Natural killer cell (primary cell): ENCODE results near the gene ZNF775. TPM values are rescaled to one million over a fixed set of nuclear protein-coding genes. Genes with fewer than 3 reads are reported as not detected.

Experiments used
- ATAC-seq, 3 donors: fragments of 150-1000 bp in 2 of 3; fragments of 200-7000 bp in 1 of 3; cut with Tn5 transposase; 1 replicate in 1 of 3; 2 replicates in 2 of 3; pipeline ENCODE4 v1.10.0; 2021; ENCODE audit warnings: mild to moderate bottlenecking in 2 of 3, moderate library complexity in 2 of 3
- DNase-seq, 2 donors: peaks; one replicate each; pipeline versions ENCODE4 v3.0.0 to v3.0.0-alpha.2; 2013 to 2021; ENCODE audit warnings: mixed read lengths in 1 of 2
- H3K27ac ChIP-seq: one replicate; pipeline ENCODE4 v1.5.1; 2013; ENCODE audit warnings: mild to moderate bottlenecking, low read length
- H3K27me3 ChIP-seq: one replicate; pipeline ENCODE4 v1.6.1; 2013; ENCODE audit warnings: low read length; ENCODE audit not compliant: control insufficient read depth, insufficient read depth
- H3K36me3 ChIP-seq: one replicate; pipeline ENCODE4 v1.6.1; 2013; ENCODE audit warnings: low read length; ENCODE audit not compliant: control insufficient read depth, insufficient read depth
- H3K4me1 ChIP-seq: one replicate; pipeline ENCODE4 v1.6.1; 2013; ENCODE audit warnings: low read length; ENCODE audit not compliant: control insufficient read depth, insufficient read depth
- H3K4me3 ChIP-seq: one replicate; pipeline ENCODE4 v1.5.1; 2013; ENCODE audit warnings: low read length
- H3K9me3 ChIP-seq: one replicate; pipeline ENCODE4 v1.6.1; 2013; ENCODE audit warnings: low read length; ENCODE audit not compliant: control insufficient read depth, insufficient read depth
- H3K27ac Mint-ChIP-seq, 2 donors: one replicate each; pipeline ENCODE4 v1.8.0; 2022; ENCODE audit warnings: mild to moderate bottlenecking in 2 of 2, mixed read lengths in 2 of 2, moderate library complexity in 1 of 2
- H3K27me3 Mint-ChIP-seq, 2 donors: one replicate each; pipeline ENCODE4 v1.8.0; 2022; ENCODE audit warnings: low read depth in 2 of 2, mixed read lengths in 2 of 2
- H3K36me3 Mint-ChIP-seq: one replicate; pipeline ENCODE4 v1.8.0; 2022; ENCODE audit warnings: mixed read lengths
- H3K4me1 Mint-ChIP-seq, 2 donors: one replicate each; pipeline ENCODE4 v1.8.0; 2022; ENCODE audit warnings: mixed read lengths in 2 of 2
- H3K4me3 Mint-ChIP-seq: one replicate; pipeline ENCODE4 v1.8.0; 2022; ENCODE audit warnings: mild to moderate bottlenecking, moderate library complexity, mixed read lengths
- H3K9me3 Mint-ChIP-seq, 2 donors: one replicate each; pipeline ENCODE4 v1.8.0; 2022; ENCODE audit warnings: mixed read lengths in 2 of 2
- WGBS: methylation state at CpG from one replicate; pipeline ENCODE4 v1.1.7; 2013; ENCODE audit warnings: missing lambda C conversion rate; ENCODE audit not compliant: insufficient coverage; 5-methylcytosine and 5-hydroxymethylcytosine counted together
- intact Hi-C: fragments of 100-400 bp; cut with micrococcal nuclease; formaldehyde crosslinking; loops from one replicate; pipeline ENCODE4 v1.14.2; 2022
- total RNA-seq, 4 donors: library from RNA; stranded (reverse); fragments of 120-200 nt in 1 of 4; gene quantifications; one replicate each; pipeline versions ENCODE4 v1.2.3 to v1.2.4, GENCODE V29; 2013 to 2022
- TF ChIP-seq, protein P1 (sequence below): fragments of 200-600 bp; IDR thresholded peaks from one replicate; pipeline ENCODE4 v1.8.0; 2022; ENCODE audit warnings: antibody characterized with exemption

ZNF775 gene
- total RNA-seq, 3 donors from 2014 or later (not counting 1 experiment from before 2014, with no cell fraction given) = 1.3 to 2.7 (median 1.6) TPM

- Mint-ChIP-seq H3K9me3 (no peaks in the 10 kb centered on the region), H3K27me3 (no peaks in the 10 kb centered on the region), H3K27ac (peak overlapping the region; percentile 85 to 90), H3K4me3 (peak overlapping the region; percentile 87), H3K36me3 (no peaks in the 10 kb centered on the region), H3K4me1 (peaks cover 48 to 53% of the 10 kb centered on the region in 2 donors)
- DNase-seq (no peak), ATAC-seq (peak; percentile 72 to 79 (median 76))
- TF ChIP-seq, protein P1, sequence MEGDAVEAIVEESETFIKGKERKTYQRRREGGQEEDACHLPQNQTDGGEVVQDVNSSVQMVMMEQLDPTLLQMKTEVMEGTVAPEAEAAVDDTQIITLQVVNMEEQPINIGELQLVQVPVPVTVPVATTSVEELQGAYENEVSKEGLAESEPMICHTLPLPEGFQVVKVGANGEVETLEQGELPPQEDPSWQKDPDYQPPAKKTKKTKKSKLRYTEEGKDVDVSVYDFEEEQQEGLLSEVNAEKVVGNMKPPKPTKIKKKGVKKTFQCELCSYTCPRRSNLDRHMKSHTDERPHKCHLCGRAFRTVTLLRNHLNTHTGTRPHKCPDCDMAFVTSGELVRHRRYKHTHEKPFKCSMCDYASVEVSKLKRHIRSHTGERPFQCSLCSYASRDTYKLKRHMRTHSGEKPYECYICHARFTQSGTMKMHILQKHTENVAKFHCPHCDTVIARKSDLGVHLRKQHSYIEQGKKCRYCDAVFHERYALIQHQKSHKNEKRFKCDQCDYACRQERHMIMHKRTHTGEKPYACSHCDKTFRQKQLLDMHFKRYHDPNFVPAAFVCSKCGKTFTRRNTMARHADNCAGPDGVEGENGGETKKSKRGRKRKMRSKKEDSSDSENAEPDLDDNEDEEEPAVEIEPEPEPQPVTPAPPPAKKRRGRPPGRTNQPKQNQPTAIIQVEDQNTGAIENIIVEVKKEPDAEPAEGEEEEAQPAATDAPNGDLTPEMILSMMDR = no peak
- 20% methylated on average over 14 of the region's 14 CpGs for WGBS
- no peaks in the 10 kb centered on the region for H3K36me3 ChIP-seq
- H3K9me3 ChIP-seq = no peaks in the 10 kb centered on the region
- peak overlapping the region; percentile 33 for H3K27ac ChIP-seq
- H3K4me3 ChIP-seq = peak overlapping the region; percentile 1
- intact Hi-C loops = no loop called here
- H3K4me1 ChIP-seq = peaks cover 55% of the 10 kb centered on the region
- no peaks in the 10 kb centered on the region for H3K27me3 ChIP-seq
These were observed 54.1 kb downstream of the ZNF775 start for GRCh38 chr7:150432915-150433892.

DNA sequence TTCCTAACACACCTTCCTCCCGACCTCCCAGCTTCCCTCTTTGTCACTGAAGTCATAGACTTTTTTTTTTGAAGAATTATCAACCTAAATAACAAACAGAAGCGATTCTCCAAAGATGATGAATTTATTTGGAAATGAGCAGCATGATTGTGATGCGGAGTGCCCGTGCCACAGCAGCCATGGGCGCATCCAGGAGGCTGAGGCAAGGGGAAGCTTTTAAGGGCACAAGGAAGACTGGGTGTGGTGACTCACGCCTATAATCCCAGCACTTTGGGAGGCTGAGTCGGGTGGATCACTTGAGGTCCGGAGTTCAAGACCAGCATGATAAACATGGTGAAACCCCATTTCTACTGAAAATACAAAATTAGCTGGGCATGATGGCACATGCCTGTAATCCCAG lies 55.1 kb downstream of the ZNF775 start:
- Histone ChIP-seq H3K27ac (no peak overlapping the region), H3K4me3 (no peak overlapping the region), H3K9me3 (no peaks in the 10 kb centered on the region), H3K36me3 (no peaks in the 10 kb centered on the region), H3K27me3 (no peaks in the 10 kb centered on the region), H3K4me1 (peaks cover 45% of the 10 kb centered on the region)
- Mint-ChIP-seq H3K27me3 (no peaks in the 10 kb centered on the region), H3K27ac (peak overlapping the region in 1 of 2 donors; percentile 90), H3K36me3 (no peaks in the 10 kb centered on the region), H3K9me3 (no peaks in the 10 kb centered on the region), H3K4me3 (peak overlapping the region; percentile 13), H3K4me1 (peaks cover 45% of the 10 kb centered on the region in 2 donors)
- no peak for DNase-seq
- 95% methylated on average over 8 of the region's 8 CpGs for WGBS
- TF ChIP-seq, protein P1 = no peak
- no peak for ATAC-seq
- intact Hi-C loops = no loop called here

DNA sequence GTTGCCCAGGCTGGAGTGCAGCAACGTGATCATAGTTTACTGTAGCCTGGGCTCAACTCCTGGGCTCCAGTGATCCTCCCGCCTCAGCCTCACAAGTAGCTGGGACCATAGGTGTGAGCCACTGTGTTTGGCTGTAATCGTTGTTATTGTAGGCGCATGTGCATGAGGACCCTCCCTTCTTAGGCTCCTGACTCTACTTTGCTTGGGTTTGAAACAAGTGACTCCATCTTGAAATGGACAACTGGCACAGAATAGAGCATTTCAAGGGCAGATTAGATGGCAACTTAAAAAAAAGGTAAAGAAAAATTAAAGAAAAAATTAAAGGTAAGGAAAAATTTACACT lies 55.9 kb downstream of the ZNF775 start:
- H3K9me3 ChIP-seq = no peaks in the 10 kb centered on the region
- H3K4me3 ChIP-seq = no peak overlapping the region
- H3K4me1 ChIP-seq = peaks cover 42% of the 10 kb centered on the region
- WGBS = 84% methylated on average over 4 of the region's 4 CpGs
- Mint-ChIP-seq H3K27ac (no peak overlapping the region), H3K36me3 (no peaks in the 10 kb centered on the region), H3K9me3 (no peaks in the 10 kb centered on the region), H3K27me3 (no peaks in the 10 kb centered on the region), H3K4me1 (peaks cover 48% of the 10 kb centered on the region in 2 donors), H3K4me3 (no peak overlapping the region)
- ATAC-seq = no peak
- TF ChIP-seq, protein P1 = no peak
- H3K27me3 ChIP-seq = no peaks in the 10 kb centered on the region
- no peaks in the 10 kb centered on the region for H3K36me3 ChIP-seq
- peak overlapping the region; percentile 73 for H3K27ac ChIP-seq
- DNase-seq = no peak
- intact Hi-C loops = no loop called here
